Lower leg skin (tissue), 4 donors: Measurements from ENCODE around the gene PPP2R5B. TPM values are rescaled to one million over a fixed set of nuclear protein-coding genes. Genes with fewer than 3 reads are reported as not detected.

ENCODE experiments used
- DNase-seq, 2 donors: peaks; one replicate each; pipeline ENCODE4 v3.0.0-alpha.2; 2019; ENCODE audit warnings: low spot score in 2 of 2
- H3K4me3 ChIP-seq: fragments of 200-600 bp; sonication (generic); 2 replicates; pipeline ENCODE4 v1.5.1; 2017; ENCODE audit warnings: mild to moderate bottlenecking, low read depth; ENCODE audit not compliant: poor library complexity, severe bottlenecking
- CTCF ChIP-seq, 3 donors: fragments of 450-650 bp; IDR thresholded peaks; one replicate each; pipeline ENCODE4 v1.5.1; 2016; ENCODE audit warnings: antibody characterized with exemption in 3 of 3, mild to moderate bottlenecking in 3 of 3, moderate library complexity in 2 of 3
- POLR2A ChIP-seq, 2 donors: fragments of 450-650 bp; IDR thresholded peaks; one replicate each; pipeline ENCODE4 v1.6.1; 2016 to 2017; ENCODE audit warnings: antibody characterized with exemption in 2 of 2, mild to moderate bottlenecking in 1 of 2, moderate library complexity in 1 of 2
- WGBS, 2 donors: methylation state at CpG; one replicate each; pipeline ENCODE4 v1.1.5; 2018; 5-methylcytosine and 5-hydroxymethylcytosine counted together
- intact Hi-C: fragments of 100-400 bp; cut with DNase I; formaldehyde crosslinking; loops from one replicate; pipeline ENCODE4 v1.15.0; 2023; ENCODE audit warnings: low total_unique reads
- total RNA-seq, 4 donors: library from RNA; depleted of rRNA; stranded (reverse); fragments of >200 nt; gene quantifications; one replicate each; pipeline ENCODE4 v1.1.0, GENCODE V29; 2016

PPP2R5B gene
- total RNA-seq, result 10 to 100 TPM; 21.8 to 43.6 (median 34.0) TPM

- 1% methylated on average over 31 to 35 of the region's 47 CpGs for WGBS, 2 donors
- intact Hi-C loops, result no loop called here
- H3K4me3 ChIP-seq, result peak within 1 kb of the TSS; percentile 82
- TF ChIP-seq POLR2A (IDR thresholded peaks at IDR 0.05), result no peak
- no peak for TF ChIP-seq CTCF (IDR thresholded peaks at IDR 0.05)
- peak; percentile 92 to 99 for DNase-seq
Measured at GRCh38 chr11:64923944-64924909, at the start of gene PPP2R5B. PPP2R5B (plus strand) TSS chr11:64924689; CDS start chr11:64925735, 1,046 bp downstream.

GRCh38 chr11:64875369-64876228, 48.9 kb upstream of the PPP2R5B start:
- WGBS, 2 donors, result 69% methylated on average over 17 of the region's 17 CpGs
- no peak for DNase-seq
- no peak overlapping the region for H3K4me3 ChIP-seq
- intact Hi-C loops, result no loop called here
- TF ChIP-seq POLR2A (IDR thresholded peaks at IDR 0.05) (no peak), CTCF (IDR thresholded peaks at IDR 0.05) (no peak)

GRCh38 chr11:64876229-64876750, 48.2 kb upstream of the PPP2R5B start:
- DNase-seq, result no peak
- H3K4me3 ChIP-seq, result no peak overlapping the region
- intact Hi-C loops, result no loop called here
- TF ChIP-seq CTCF (IDR thresholded peaks at IDR 0.05) (no peak), POLR2A (IDR thresholded peaks at IDR 0.05) (no peak)
- 15 to 30% methylated on average over 11 of the region's 11 CpGs for WGBS, 2 donors

GRCh38 chr11:64876835-64877341, 47.6 kb upstream of the PPP2R5B start:
- DNase-seq, result peak in 1 of 2 donors; percentile 90
- WGBS, 2 donors, result 18 to 29% methylated on average over 14 of the region's 14 CpGs
- H3K4me3 ChIP-seq, result peak overlapping the region; percentile 65
- intact Hi-C loops, result no loop called here
- TF ChIP-seq CTCF (IDR thresholded peaks at IDR 0.05) (no peak), POLR2A (IDR thresholded peaks at IDR 0.05) (no peak)

GRCh38 chr11:64877390-64878222, 46.9 kb upstream of the PPP2R5B start:
- TF ChIP-seq POLR2A (IDR thresholded peaks at IDR 0.05) (no peak), CTCF (IDR thresholded peaks at IDR 0.05) (no peak)

More at GRCh38 chr11:64877390-64878222, 46.9 kb upstream of the PPP2R5B start:
- no peak for DNase-seq
- H3K4me3 ChIP-seq, result peak overlapping the region; percentile 65
- intact Hi-C loops, result no loop called here
- 0% methylated on average over 10 to 27 of the region's 41 CpGs for WGBS, 2 donors
